DMS53 treated with DMSO at 0.1 percent for 48 hours (cell line): ENCODE results near the gene BPIFB1.

Experiments
- DNase-seq: peaks from one replicate; lab custom pipeline; 2025; ENCODE audit not compliant: unreplicated experiment; lab: John Stamatoyannopoulos, UW

The BPIFB1 gene, protein sequence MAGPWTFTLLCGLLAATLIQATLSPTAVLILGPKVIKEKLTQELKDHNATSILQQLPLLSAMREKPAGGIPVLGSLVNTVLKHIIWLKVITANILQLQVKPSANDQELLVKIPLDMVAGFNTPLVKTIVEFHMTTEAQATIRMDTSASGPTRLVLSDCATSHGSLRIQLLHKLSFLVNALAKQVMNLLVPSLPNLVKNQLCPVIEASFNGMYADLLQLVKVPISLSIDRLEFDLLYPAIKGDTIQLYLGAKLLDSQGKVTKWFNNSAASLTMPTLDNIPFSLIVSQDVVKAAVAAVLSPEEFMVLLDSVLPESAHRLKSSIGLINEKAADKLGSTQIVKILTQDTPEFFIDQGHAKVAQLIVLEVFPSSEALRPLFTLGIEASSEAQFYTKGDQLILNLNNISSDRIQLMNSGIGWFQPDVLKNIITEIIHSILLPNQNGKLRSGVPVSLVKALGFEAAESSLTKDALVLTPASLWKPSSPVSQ

DNA sequence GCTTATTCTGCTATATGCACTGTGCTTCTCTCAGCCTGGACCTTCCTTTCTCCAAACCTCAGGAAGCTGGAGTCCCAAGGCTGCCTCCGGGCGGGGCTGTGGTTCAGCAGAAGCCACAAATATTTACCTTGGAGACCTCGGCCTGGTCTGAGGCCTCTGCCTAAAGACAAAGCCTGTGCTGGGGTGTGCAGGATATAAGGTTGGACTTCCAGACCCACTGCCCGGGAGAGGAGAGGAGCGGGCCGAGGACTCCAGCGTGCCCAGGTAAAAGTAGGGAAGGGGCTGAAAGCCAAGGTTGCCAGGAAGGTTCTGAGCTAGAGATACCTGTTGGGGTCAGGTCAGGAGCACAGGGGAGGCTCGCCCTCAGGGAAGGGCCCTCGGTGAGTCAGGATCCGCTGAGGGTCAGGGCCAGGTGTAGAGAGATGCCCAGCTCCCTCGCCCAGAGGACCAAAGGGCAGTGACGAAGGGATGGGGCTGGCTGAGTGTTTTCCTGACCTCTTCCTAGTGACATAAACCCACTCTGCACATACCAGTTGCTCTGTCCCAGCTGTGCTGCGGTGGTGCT, at the start of gene BPIFB1:
Gene BPIFB1 (plus strand): TSS at position 224 of the 565 bp plus-strand sequence. CDS start 2,860 bp downstream, outside the sequence.
- no peak for DNase-seq

DNA sequence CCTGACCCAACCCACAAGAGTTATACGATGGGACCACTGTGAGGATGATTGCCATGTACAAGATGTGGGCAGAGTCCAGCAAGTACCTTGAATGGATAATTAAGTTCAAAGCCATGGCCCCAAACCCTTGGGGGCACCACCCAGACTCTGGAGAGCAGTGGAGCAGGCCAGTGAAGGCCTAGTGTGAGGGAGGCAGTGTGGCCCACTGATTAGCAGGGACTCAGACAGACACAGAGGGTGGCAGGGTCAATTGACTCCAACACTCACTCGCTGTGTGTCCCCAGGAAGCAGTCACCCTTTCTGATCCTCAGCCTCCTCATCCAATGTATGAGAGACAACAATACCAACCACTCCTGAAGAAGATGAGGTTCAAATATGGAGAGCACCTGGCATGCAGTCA, 49.0 kb upstream of the BPIFB1 start:
- no peak for DNase-seq

DNA sequence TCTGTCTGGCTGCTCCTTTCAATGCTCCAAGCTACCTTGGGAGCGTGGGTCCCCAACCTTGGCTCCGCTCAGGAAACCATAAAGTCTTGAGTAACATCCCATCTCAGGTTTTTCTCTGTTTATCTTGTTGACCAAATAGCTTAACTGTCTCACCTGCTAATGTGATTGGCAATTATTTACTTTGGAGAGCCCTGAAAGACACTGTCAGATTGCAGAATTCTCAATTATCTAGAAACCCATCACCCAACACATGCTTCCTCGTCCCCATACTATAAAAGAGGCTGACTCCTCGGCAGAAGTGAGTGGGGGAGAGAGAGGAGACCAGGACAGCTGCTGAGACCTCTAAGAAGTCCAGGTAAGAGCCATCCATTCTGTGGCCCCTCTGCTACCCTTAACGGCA, 47.3 kb upstream of the BPIFB1 start, which contains the start of gene BPIFA1:
Gene BPIFA1 (plus strand): TSS at position 301 of the 400 bp plus-strand sequence. CDS start 1,716 bp downstream, outside the sequence.
- no peak for DNase-seq

DNA sequence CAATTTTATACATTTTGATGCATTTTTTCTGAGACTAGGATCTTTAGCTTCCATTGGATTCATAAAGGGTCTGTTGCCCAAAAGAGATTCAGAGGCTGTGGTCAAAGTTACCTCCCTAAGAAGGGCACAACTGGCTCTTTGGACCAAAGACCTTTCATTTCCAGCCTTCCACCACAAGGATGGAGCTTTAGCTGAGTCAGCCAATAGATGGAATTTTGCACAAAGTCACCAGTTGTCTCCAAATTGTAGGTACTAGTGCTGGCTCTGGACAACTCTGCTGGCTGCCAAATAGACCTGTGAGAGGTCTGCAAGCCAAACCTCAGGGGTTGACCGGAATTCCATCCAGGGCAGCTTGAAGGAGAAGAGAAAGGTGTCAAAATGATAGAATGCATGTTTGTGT, 46.7 kb upstream of the BPIFB1 start:
- DNase-seq, result no peak

DNA sequence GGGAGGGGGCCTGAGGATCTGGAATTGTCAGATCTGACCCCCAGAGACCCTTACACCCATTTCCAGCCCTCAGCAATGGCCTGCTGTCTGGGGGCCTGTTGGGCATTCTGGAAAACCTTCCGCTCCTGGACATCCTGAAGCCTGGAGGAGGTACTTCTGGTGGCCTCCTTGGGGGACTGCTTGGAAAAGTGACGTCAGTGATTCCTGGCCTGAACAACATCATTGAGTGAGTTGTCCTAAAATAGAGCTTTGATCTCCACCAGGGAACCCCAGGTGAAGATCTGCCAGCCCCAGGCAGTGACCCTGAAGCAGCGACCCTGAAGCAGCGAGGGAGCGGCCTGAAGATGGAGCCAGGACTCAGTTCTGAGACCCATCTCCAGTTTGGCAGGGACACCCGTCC, 45.0 kb upstream of the BPIFB1 start:
- DNase-seq, result no peak

DNA sequence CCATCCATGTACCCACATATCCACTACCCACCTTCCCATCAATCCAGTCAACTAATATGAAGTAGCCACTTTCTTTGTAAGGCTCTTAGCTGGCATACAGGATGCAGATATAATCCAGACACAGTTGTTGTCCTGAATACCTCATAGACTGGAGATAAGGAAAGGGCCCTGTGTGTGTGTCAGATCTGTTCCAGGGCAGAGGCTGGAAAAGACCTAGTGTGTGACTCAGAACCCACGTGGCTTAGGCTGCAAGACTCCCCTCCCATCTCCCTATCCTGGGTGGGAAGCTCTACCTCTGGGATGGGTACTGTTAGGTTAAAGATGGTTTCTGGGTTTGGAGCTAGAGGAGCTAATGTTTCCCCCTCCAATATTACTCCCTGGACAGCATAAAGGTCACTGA, 43.6 kb upstream of the BPIFB1 start:
- DNase-seq, result no peak

DNA sequence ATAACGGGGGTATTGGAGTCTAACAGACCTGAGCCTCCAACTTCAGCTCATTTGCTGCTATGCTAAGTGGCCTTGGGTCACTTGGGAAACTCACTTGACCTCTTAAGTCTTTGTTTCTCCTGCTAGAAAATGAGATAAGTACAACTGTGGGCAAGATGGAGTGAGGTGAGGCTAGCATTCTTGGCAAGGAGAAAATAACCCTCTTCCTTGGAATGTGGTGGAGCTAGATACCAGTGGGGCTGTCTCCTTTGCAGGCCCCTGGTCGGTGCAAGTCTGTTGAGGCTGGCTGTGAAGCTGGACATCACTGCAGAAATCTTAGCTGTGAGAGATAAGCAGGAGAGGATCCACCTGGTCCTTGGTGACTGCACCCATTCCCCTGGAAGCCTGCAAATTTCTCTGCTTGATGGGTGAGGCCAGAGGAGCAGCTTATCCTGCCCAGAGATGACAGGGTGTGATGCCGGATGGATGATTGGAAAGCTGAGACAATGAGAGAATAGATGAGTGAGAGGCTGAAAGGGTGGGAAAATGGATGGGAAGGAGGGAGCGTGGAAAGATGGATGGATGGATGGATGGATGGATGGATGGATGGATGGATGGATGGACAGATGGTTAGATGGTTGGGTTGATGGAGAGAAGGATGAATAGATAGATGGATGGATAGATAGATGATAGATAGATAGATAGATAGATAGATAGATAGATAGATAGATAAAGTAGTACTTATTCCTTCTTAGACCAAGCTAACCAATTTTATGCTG, 42.9 kb upstream of the BPIFB1 start:
- no peak for DNase-seq

DNA sequence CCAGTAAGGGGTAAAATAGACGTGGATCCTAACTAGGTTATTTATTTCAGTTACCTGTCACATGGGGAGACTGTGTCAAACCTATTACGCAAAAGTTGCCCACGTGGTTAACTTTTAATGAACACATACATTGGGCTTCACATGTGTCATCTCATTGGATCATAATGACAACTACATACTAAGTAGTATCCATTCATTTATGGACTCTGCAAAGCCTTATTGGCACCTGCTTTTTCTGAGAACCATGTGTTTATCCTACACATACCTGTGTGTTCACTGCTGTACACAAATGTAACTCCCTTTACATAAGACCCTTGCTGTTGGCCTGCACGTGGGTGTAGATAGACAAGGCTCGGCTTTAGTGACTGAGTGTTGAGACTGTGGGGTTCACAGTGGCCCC, 42.1 kb upstream of the BPIFB1 start:
- DNase-seq, result no peak

DNA sequence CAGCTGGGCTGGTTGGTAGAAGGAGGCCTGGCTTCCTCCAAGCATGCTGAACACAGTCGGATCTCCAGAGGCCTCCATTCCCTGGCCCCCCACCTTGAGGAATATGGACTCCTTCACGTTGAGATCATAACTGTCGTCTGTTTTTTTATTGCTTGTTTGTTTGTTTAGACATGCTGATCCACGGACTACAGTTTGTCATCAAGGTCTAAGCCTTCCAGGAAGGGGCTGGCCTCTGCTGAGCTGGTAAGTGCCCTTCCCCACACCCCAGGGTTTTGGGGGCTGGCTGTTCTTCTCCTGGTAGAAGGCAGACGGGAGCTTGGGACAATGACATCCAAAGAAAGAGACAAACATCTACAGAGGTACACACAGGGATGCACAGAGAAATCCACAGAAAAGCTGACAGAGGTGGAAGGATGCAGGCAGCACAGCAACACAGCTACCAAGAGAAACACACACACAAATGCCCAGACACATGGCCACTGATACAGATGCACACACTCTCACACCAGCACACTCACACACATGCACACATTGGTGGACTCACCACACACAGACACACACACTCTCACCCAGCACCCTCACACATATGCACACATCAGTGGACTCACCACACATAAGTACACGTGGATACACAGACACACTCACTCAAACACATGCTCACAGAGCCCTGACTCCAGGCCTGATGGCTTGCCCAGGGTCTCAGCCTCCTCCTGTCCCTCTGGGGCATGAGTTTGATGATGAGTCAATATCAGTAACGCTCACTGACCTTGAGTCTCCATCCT, 40.5 kb upstream of the BPIFB1 start:
- no peak for DNase-seq

DNA sequence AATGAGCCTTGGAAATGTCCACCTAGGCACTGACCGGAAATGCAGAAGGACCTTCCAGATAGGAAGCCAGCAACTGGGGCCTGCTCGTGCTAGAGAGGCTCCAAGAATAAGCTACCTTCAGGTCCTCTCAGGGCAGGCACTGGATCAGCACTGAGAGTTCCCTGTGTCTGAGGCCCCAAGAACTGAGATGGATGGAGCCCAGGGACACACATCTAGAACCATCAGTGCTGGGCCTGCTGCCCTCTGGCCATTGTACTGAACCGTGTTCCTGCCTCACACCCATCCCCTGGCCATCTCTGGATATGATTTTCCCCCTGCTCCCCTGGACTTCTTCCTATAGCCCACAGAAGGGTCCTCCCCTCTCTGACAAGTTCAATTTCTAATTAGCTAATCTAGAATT, 36.9 kb upstream of the BPIFB1 start:
- no peak for DNase-seq

DNA sequence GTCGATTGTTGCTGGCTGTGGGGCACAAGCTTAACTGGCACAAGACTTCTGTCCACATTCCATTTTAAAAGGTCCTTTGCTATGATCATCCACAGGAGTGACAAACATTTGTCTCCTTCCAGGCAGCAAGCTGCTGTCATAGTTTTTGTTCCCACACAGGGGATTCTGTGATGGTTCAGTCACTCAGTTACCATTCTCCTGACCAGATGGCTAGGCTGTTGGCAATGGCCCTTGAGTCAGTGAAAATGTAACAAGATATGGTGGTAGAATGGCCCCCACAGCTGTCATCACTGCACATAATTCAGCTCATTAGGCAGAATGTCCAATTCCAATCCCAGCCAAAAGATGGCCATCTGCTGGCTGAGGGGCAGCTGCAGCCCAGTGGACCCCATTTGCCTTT, 33.6 kb upstream of the BPIFB1 start:
- no peak for DNase-seq

DNA sequence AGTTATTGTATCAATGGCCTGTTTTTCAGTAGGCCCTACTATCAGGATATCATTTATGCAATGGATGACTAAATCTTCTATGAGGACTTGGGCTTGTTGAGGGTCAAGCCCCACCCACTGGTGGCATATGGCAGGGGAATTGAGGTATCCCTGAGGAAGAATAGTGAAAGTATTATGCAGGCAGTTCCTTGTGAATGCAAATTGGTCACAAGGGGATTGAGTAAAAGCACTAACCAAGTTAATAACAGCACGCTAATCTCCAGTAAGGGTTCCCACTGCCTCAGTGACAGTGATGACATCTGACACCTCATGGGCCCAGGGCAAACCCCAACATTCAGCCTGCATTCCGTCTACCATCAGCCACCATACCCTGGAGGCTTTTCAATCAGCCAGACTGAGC, 32.3 kb upstream of the BPIFB1 start:
- DNase-seq, result no peak

DNA sequence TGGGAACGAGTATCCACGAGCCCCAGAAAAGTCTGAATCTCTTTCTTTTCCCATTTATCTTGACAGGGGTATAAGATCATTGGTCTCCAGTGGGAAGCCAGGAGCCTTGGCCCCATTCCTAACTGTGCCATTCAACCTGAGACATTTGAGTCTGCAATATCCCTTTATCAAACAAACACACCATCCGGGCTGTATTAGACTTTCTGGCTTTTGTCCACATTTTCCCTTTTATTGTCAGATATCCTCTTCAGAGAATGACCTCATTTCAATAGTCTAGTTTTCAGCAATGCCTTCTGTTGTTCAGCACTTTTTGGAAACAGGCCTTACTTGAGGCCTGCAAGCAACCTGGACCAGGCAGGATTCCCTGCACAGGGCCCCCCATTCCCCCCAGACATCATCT, 31.5 kb upstream of the BPIFB1 start:
- DNase-seq, result no peak

DNA sequence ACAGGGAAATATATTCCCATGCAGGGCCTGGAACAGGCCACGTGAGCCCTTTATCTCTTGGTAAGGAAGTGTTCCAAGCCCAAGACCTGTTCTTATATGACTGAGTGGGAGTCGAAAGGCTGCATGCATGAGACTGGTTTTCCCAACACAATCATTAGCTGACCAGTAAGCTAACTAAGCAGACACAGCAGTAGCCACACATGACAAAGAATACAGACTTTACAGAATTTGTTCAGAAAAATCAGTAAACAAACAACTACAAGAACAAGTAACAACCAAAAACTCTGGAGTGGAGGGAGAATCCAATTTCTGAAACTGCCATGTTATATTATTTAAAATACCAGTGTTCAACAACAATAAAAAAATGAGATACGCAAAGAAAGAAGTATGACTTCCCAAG, 30.6 kb upstream of the BPIFB1 start:
- DNase-seq, result no peak

DNA sequence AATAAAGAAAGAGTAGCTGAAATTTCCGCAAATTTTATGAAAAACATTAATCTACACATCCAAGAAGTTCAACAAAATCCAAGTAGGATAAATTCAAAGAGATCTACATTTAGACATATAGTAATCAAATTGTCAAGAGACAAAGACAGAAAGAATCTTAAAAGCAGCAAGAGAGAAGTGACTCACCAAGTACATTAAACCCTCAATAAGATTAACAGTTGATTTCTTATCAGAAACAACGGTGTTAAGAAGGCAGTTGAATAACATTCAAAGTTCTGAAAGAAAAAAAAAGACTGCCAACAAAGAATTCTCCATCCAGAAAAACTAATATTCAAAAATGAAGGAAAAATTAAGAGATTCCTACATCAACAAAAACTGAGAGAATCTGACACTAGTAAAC, 28.0 kb upstream of the BPIFB1 start:
- no peak for DNase-seq

DNA sequence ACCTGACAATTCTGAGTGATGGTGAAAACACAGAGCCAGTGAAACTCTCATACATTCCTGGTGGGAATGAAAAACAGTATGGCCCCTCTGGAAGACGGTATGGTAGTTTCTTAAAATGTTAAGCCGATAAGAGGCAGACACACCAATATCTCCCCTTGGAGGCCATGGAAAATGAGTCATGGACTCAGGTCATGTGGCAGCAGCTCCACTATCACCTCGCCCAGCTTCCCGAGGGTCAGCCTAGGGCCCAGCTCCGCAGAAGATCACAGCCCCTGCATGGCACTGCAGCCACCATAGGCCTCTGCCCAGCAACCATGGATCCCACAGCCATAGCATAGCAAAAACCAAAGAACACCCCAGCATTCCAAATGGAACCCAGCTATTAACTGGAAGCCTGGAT, 25.8 kb upstream of the BPIFB1 start:
- no peak for DNase-seq

DNA sequence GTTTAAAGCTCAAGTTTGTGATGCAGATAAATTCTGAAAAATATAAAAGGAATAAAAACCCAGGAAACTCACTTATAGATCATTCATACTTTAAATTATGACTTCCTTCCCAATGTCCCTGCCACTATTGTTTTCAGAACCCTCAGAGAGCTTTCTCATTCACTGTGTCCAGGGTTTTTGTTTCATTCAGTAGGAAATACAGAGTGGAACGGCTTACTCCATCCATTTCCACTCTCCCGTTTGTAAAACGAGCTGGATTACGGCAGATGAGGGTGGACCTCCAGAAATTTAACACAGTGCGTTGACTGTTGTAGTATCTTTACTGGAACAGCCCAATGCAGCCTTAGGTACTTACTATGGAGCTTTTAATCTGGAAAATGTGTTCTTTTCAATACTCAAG, 23.6 kb upstream of the BPIFB1 start:
- no peak for DNase-seq

DNA sequence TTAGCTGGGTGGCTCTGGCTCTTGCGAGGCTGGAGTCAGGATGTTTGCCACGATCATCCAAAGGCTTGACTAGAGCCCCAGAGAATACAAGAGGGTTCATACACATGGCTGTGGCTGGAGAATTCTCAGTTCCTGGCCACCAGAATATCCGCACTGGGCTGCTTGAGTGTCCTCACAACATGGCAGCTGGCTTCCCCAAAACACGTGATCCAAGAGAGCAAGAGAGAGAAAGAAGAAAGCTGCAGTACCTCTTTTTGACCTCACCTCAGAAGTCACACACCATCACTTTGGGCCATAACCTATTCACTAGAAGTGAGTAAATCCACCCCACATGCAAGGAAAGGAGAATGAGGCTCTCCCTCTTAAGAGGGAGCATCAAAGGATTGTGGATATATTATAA, 21.5 kb upstream of the BPIFB1 start:
- DNase-seq, result no peak

DNA sequence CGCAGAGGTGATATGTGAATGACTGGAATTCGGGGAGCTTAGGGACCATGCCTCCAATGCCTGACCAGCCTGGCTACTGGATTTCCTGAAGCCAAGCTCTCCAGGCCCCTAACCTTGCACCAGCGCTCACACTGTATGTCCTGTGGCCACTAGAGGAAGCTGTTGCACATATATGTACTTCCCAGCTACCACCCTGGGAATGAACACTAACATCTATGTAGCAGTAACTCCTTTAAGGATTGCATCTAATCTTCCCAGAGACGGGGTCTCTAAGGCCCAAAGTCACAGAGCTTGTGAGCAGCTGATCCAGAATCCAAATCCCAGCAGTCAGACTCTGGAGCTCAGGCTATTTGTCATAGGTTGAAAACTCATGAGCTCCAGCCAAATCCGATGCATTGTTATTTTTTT, 20.4 kb upstream of the BPIFB1 start:
- peak; percentile 36 for DNase-seq

DNA sequence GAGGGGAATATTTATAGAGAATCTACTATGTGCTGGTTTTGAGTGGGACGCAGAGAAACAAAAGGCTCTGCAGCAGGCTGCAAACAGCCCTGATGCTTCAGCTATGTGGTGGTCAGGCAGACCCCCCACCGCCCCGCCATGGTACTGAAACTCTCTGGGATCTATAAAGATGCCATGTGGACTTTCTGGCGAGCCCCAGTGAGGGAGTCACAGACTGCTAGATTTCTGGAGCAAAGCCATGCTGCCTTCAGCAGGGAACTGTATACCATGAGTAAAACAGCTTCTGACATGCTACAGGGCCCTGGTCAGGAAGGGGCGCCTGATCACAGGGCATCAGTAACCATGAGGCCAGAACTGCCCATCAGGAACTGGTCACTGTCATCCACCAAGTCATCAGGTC, 19.2 kb upstream of the BPIFB1 start:
- no peak for DNase-seq

DNA sequence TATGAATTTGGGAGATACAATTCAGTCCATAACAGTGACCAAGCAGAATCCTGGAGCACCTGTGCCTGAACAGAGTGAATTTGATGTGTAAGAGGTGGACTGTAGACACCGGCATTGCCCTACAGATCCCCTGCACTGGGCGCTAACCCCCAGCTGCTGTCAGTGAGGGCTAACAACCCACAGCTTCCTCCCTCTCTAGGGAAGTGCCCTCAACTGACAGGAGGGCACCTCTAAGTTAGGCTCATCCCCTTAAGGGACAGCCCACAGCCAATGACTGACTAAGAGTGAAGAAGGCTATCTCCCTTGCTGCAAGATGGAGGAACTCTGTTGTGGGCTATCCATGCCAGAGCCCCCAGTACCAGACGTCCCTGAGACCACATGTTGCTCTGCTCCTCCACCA, 15.3 kb upstream of the BPIFB1 start:
- no peak for DNase-seq
